Peyer's patch (tissue), 4 donors: ENCODE measurements around the gene FCSK.

Experiments
- POLR2A ChIP-seq, 2 donors: fragments of 450-650 bp; IDR thresholded peaks; one replicate each; pipeline ENCODE4 v1.5.1; 2017; ENCODE audit warnings: antibody characterized with exemption in 2 of 2, mild to moderate bottlenecking in 2 of 2, moderate library complexity in 2 of 2
- TF ChIP-seq, protein P1 (sequence below), 6 experiments: fragments of 450-650 bp in 4 of 6; fragments of 200-600 bp in 2 of 6; sonication (generic) in 1 of 6; IDR thresholded peaks; one replicate each; pipeline ENCODE4 v1.5.1; 2017 to 2019; ENCODE audit warnings: antibody characterized with exemption in 6 of 6, mild to moderate bottlenecking in 3 of 6, moderate library complexity in 1 of 6

- TF ChIP-seq, protein P1, sequence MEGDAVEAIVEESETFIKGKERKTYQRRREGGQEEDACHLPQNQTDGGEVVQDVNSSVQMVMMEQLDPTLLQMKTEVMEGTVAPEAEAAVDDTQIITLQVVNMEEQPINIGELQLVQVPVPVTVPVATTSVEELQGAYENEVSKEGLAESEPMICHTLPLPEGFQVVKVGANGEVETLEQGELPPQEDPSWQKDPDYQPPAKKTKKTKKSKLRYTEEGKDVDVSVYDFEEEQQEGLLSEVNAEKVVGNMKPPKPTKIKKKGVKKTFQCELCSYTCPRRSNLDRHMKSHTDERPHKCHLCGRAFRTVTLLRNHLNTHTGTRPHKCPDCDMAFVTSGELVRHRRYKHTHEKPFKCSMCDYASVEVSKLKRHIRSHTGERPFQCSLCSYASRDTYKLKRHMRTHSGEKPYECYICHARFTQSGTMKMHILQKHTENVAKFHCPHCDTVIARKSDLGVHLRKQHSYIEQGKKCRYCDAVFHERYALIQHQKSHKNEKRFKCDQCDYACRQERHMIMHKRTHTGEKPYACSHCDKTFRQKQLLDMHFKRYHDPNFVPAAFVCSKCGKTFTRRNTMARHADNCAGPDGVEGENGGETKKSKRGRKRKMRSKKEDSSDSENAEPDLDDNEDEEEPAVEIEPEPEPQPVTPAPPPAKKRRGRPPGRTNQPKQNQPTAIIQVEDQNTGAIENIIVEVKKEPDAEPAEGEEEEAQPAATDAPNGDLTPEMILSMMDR (IDR thresholded peaks at IDR 0.05): no peak
- TF ChIP-seq POLR2A (IDR thresholded peaks at IDR 0.05): no peak
Measured at GRCh38 chr16:70476272-70477020, 22.1 kb downstream of the FCSK start.
